Measurements from ENCODE around the gene ACTA2. TPM values are rescaled to one million over a fixed set of nuclear protein-coding genes. Genes with fewer than 3 reads are reported as not detected.
"Not testable (repeated sequence)": the region's sequence is repeated elsewhere in the genome, so short reads cannot be mapped to it uniquely, and the experiment has no call there.

Gene ACTA2
- total RNA-seq, 1 donor = 855 TPM

GRCh38 chr10:88936656-88937055, 15.9 kb downstream of the ACTA2 start:
- Histone ChIP-seq H3K79me2 (ENCODE audit: insufficient read depth, low read length) (no peaks in the 10 kb centered on the region), H3K4me3 (ENCODE audit: insufficient read depth, low read length) (no peak overlapping the region), H3K4me2 (ENCODE audit: insufficient read depth, low read length) (no peak overlapping the region), H3K27me3 (ENCODE audit: insufficient read depth, low read length) (no peaks in the 10 kb centered on the region), H3K4me1 (ENCODE audit: insufficient read depth, low read length) (peaks cover 9% of the 10 kb centered on the region), H3K36me3 (ENCODE audit: insufficient read depth, low read length) (peaks cover 75% of the 10 kb centered on the region), H3K9me3 (ENCODE audit: low read depth, low read length) (no peaks in the 10 kb centered on the region), H2AFZ (ENCODE audit: low read length) (no peak overlapping the region), H4K20me1 (ENCODE audit: insufficient read depth, low read length) (no peaks in the 10 kb centered on the region), H3K27ac (ENCODE audit: low read depth, low read length) (no peak overlapping the region)
- no peak for DNase-seq (ENCODE audit: insufficient read length, low spot score, missing footprints)
- no peak for TF ChIP-seq CTCF (IDR thresholded peaks at IDR 0.05; ENCODE audit: extremely low read depth, low read depth, low read length)

DNA sequence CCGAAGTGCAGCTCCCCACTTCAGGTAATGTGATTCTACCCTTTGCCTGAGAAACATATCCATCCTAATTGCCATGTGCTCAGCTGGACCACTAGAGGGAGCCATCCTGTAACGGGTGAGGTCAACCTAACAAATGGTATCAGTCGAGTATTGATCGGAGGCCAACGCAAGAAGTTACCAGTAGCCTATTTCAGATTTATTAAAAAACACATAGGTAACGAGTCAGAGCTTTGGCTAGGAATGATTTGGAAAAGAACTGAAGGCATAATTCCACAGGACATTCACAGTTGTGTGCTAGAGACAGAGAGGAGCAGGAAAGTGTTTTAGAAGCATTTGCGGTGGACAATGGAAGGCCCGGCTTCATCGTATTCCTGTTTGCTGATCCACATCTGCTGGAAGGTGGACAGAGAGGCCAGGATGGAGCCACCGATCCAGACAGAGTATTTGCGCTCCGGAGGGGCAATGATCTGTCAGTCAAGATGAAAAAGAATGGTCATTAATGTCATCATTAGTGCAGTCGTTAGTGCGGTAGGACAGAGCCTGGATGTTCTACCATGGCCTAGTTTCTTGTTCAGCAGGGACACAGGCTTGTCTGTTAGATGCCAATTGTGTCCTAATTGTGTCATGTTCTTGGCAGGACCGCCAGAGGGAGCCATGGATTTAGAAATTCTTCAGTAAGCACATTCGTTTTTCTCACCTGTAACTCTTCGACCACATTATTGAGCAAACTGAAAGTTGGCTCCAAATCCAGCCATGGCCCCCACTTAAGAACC, 17.5 kb downstream of the ACTA2 start:
- no peaks in the 10 kb centered on the region for H4K20me1 ChIP-seq (ENCODE audit: insufficient read depth, low read length)
- H3K36me3 ChIP-seq (ENCODE audit: insufficient read depth, low read length) = peaks cover 59% of the 10 kb centered on the region
- H3K4me2 ChIP-seq (ENCODE audit: insufficient read depth, low read length) = peak overlapping the region; percentile 32
- H3K79me2 ChIP-seq (ENCODE audit: insufficient read depth, low read length) = no peaks in the 10 kb centered on the region
- peaks cover 9% of the 10 kb centered on the region for H3K4me1 ChIP-seq (ENCODE audit: insufficient read depth, low read length)
- no peaks in the 10 kb centered on the region for H3K27me3 ChIP-seq (ENCODE audit: insufficient read depth, low read length)
- no peak overlapping the region for H3K4me3 ChIP-seq (ENCODE audit: insufficient read depth, low read length)
- H3K9me3 ChIP-seq (ENCODE audit: low read depth, low read length) = no peaks in the 10 kb centered on the region
- DNase-seq (ENCODE audit: insufficient read length, low spot score, missing footprints) = peak; percentile 56
- H3K27ac ChIP-seq (ENCODE audit: low read depth, low read length) = no peak overlapping the region
- H2AFZ ChIP-seq (ENCODE audit: low read length) = no peak overlapping the region
- peak; percentile 87 for TF ChIP-seq CTCF (IDR thresholded peaks at IDR 0.05; ENCODE audit: extremely low read depth, low read depth, low read length)

- Histone ChIP-seq H3K4me2 (ENCODE audit: insufficient read depth, low read length) (no peak overlapping the region), H3K4me3 (ENCODE audit: insufficient read depth, low read length) (no peak overlapping the region), H2AFZ (ENCODE audit: low read length) (no peak overlapping the region), H3K36me3 (ENCODE audit: insufficient read depth, low read length) (peaks cover 47% of the 10 kb centered on the region), H4K20me1 (ENCODE audit: insufficient read depth, low read length) (no peaks in the 10 kb centered on the region), H3K9me3 (ENCODE audit: low read depth, low read length) (no peaks in the 10 kb centered on the region), H3K4me1 (ENCODE audit: insufficient read depth, low read length) (peaks cover 9% of the 10 kb centered on the region), H3K79me2 (ENCODE audit: insufficient read depth, low read length) (no peaks in the 10 kb centered on the region), H3K27me3 (ENCODE audit: insufficient read depth, low read length) (no peaks in the 10 kb centered on the region), H3K27ac (ENCODE audit: low read depth, low read length) (no peak overlapping the region)
- TF ChIP-seq CTCF (IDR thresholded peaks at IDR 0.05; ENCODE audit: extremely low read depth, low read depth, low read length) = no peak
- DNase-seq (ENCODE audit: insufficient read length, low spot score, missing footprints) = no peak
These were observed 19.0 kb downstream of the ACTA2 start for GRCh38 chr10:88933564-88933963.

DNA sequence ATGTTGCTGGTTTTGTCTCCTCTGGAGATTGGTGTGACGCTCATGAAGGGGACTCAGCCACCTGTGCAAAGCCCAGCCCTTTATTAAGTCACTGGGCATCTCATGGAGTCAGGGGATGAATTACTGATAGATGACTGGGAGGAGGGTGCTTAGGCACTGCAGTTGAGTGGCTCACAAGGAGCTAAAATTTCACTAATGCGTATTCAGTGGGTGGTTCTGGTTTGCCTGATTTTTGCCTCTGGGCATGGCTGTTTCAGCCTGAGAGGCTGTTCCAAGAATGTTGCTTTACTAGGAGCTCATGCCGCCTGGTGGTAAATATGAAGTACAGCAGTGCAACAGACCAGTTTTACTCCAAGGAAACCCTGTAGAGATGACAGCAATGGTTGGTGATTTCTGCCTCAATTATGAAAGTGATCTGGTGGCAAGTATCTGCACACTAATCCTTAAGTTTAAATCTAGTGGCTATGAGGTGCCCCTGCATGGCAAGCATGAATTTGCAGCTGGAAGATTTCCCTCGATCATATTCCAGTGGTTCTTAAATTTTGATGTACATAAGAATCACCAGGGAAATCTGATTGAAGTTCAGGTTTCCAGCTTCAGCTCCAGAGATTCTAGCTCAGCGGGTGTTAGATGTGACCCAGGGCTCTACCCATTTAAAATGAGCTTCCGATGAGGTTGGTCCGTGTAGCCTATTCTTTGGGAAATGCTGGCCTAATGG, 19.9 kb downstream of the ACTA2 start:
- no peak overlapping the region for H2AFZ ChIP-seq (ENCODE audit: low read length)
- no peak overlapping the region for H3K4me3 ChIP-seq (ENCODE audit: insufficient read depth, low read length)
- H3K27me3 ChIP-seq (ENCODE audit: insufficient read depth, low read length) = no peaks in the 10 kb centered on the region
- no peaks in the 10 kb centered on the region for H3K9me3 ChIP-seq (ENCODE audit: low read depth, low read length)
- peak; percentile 81 for DNase-seq (ENCODE audit: insufficient read length, low spot score, missing footprints)
- peak overlapping the region; percentile 3 for H3K27ac ChIP-seq (ENCODE audit: low read depth, low read length)
- H3K79me2 ChIP-seq (ENCODE audit: insufficient read depth, low read length) = no peaks in the 10 kb centered on the region
- peak; percentile 97 for TF ChIP-seq CTCF (IDR thresholded peaks at IDR 0.05; ENCODE audit: extremely low read depth, low read depth, low read length)
- H3K4me2 ChIP-seq (ENCODE audit: insufficient read depth, low read length) = peak overlapping the region; percentile 20
- no peaks in the 10 kb centered on the region for H4K20me1 ChIP-seq (ENCODE audit: insufficient read depth, low read length)
- peaks cover 9% of the 10 kb centered on the region for H3K4me1 ChIP-seq (ENCODE audit: insufficient read depth, low read length)
- H3K36me3 ChIP-seq (ENCODE audit: insufficient read depth, low read length) = peaks cover 38% of the 10 kb centered on the region

- Histone ChIP-seq H3K27ac (ENCODE audit: low read depth, low read length) (peak overlapping the region; percentile 3), H3K4me1 (ENCODE audit: insufficient read depth, low read length) (peaks cover 14% of the 10 kb centered on the region), H3K36me3 (ENCODE audit: insufficient read depth, low read length) (peaks cover 32% of the 10 kb centered on the region)
- not testable (repeated sequence) for H3K27me3 ChIP-seq (ENCODE audit: insufficient read depth, low read length); H2AFZ ChIP-seq (ENCODE audit: low read length); DNase-seq (ENCODE audit: insufficient read length, low spot score, missing footprints); H3K4me2 ChIP-seq (ENCODE audit: insufficient read depth, low read length); H3K79me2 ChIP-seq (ENCODE audit: insufficient read depth, low read length); H3K9me3 ChIP-seq (ENCODE audit: low read depth, low read length); H4K20me1 ChIP-seq (ENCODE audit: insufficient read depth, low read length); H3K4me3 ChIP-seq (ENCODE audit: insufficient read depth, low read length)
These were observed 20.5 kb downstream of the ACTA2 start for GRCh38 chr10:88932029-88932428.
